Measurements from ENCODE around the gene WDR4.
"Not testable (repeated sequence)": the region's sequence is repeated elsewhere in the genome, so short reads cannot be mapped to it uniquely, and the experiment has no call there.

The WDR4 gene

GRCh38 chr21:42841156-42841915 is 38.0 kb downstream of the WDR4 start:
- TF ChIP-seq ARNTL (CRISPR knock-in tag; IDR thresholded peaks at IDR 0.05; ENCODE audit: borderline replicate concordance, low read depth) = no peak
- no peak for TF ChIP-seq CSDC2 (CRISPR knock-in tag; IDR thresholded peaks at IDR 0.05)
- no peak for TF ChIP-seq GLIS3 (CRISPR knock-in tag; IDR thresholded peaks at IDR 0.05)
- TF ChIP-seq TCF4 (CRISPR knock-in tag; IDR thresholded peaks at IDR 0.05; ENCODE audit: borderline replicate concordance) = no peak
- TF ChIP-seq ZC3H10 (CRISPR knock-in tag; IDR thresholded peaks at IDR 0.05) = no peak
- no peak for TF ChIP-seq CSRNP3 (CRISPR knock-in tag; IDR thresholded peaks at IDR 0.05)
- TF ChIP-seq SNAI2 (CRISPR knock-in tag; IDR thresholded peaks at IDR 0.05) = no peak
- TF ChIP-seq PPARA (CRISPR knock-in tag; IDR thresholded peaks at IDR 0.05; ENCODE audit: borderline replicate concordance) = no peak
- no peak for TF ChIP-seq ISL1 (CRISPR knock-in tag; IDR thresholded peaks at IDR 0.05)
- TF ChIP-seq ZNF70 (CRISPR knock-in tag; IDR thresholded peaks at IDR 0.05) = no peak
- no peak for TF ChIP-seq RARB (CRISPR knock-in tag; IDR thresholded peaks at IDR 0.05)
- TF ChIP-seq OSR1 (CRISPR knock-in tag; IDR thresholded peaks at IDR 0.05) = no peak
- no peak for TF ChIP-seq ESRRG (CRISPR knock-in tag; IDR thresholded peaks at IDR 0.05)
- no peak for TF ChIP-seq POU6F1 (CRISPR knock-in tag; IDR thresholded peaks at IDR 0.05; ENCODE audit: borderline replicate concordance, low read depth)
- no peak for ATAC-seq

DNA sequence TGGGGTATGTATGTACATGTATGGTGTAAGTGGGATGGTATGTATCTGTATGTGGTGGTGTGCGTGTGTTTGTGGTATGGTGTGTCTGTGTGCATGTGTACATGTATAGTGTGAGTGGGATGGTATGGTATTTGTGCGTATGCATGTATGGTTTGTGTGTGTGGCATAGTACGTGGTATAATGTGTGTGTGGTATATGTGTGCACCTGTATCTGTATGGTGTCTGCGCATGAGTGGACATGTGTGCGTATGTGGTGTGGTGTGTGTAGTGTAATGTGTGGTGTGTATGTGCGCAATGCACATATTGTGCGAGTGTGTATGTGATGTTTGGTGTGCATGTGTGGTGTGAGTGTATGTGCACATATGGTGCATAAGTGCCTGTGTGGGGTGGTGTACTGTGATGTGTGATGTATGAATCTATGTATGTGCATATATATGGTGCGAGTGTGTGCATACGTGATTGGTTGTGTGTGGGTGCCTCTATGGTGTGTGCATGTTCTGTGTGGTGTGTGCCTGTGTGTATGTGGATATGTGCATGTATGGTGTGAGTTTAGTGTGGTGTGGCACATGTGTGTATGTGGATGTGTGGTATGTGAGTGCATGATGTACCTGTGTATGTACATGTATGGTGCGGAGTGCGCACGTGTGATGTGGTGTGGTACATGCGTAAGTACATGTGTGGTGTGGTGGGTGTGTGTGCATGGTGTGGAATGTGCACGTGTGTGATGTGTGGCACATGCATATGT is 38.8 kb downstream of the WDR4 start:
- TF ChIP-seq RARB (CRISPR knock-in tag; IDR thresholded peaks at IDR 0.05) (no peak), OSR1 (CRISPR knock-in tag; IDR thresholded peaks at IDR 0.05) (no peak), ZNF565 (CRISPR knock-in tag; conservative IDR thresholded peaks at IDR 0.05; ENCODE audit: low read depth) (no peak), ISL1 (CRISPR knock-in tag; IDR thresholded peaks at IDR 0.05) (no peak), ZC3H10 (CRISPR knock-in tag; IDR thresholded peaks at IDR 0.05) (no peak)
- ATAC-seq = no peak

- no peak for ATAC-seq
- TF ChIP-seq ESRRG (CRISPR knock-in tag; IDR thresholded peaks at IDR 0.05) (no peak), ZC3H10 (CRISPR knock-in tag; IDR thresholded peaks at IDR 0.05) (no peak), TOX (CRISPR knock-in tag; IDR thresholded peaks at IDR 0.05; ENCODE audit: borderline replicate concordance) (no peak), ZFP30 (CRISPR knock-in tag; IDR thresholded peaks at IDR 0.05) (no peak), POU6F1 (CRISPR knock-in tag; IDR thresholded peaks at IDR 0.05; ENCODE audit: borderline replicate concordance, low read depth) (no peak), ZNF8 (CRISPR knock-in tag; IDR thresholded peaks at IDR 0.05) (no peak), TSHZ2 (CRISPR knock-in tag; IDR thresholded peaks at IDR 0.05) (no peak), SNAI2 (CRISPR knock-in tag; IDR thresholded peaks at IDR 0.05) (no peak), BACH2 (CRISPR knock-in tag; IDR thresholded peaks at IDR 0.05; ENCODE audit: borderline replicate concordance) (no peak), GLIS3 (CRISPR knock-in tag; IDR thresholded peaks at IDR 0.05) (no peak), PPARA (CRISPR knock-in tag; IDR thresholded peaks at IDR 0.05; ENCODE audit: borderline replicate concordance) (no peak)
Measured at GRCh38 chr21:42839271-42840231, 39.8 kb downstream of the WDR4 start.

GRCh38 chr21:42838212-42838690 is 41.1 kb downstream of the WDR4 start:
- not testable (repeated sequence) for ATAC-seq

Measured in SK-N-SH treated with all-trans-retinoic acid at 6 μM for 48 hours (cell line).